GM10266 (cell line): ENCODE measurements around the gene ORC6.

ENCODE experiments used
- DNase-seq: peaks from one replicate; pipeline ENCODE4 v3.0.0; 2012; ENCODE audit errors: extremely low spot score
- CTCF ChIP-seq: IDR thresholded peaks from 2 replicates; pipeline ENCODE4 v1.5.1; 2012; ENCODE audit warnings: mild to moderate bottlenecking, low read depth; ENCODE audit not compliant: control insufficient read depth, insufficient read depth; ENCODE audit errors: missing control alignments

ORC6 gene, protein sequence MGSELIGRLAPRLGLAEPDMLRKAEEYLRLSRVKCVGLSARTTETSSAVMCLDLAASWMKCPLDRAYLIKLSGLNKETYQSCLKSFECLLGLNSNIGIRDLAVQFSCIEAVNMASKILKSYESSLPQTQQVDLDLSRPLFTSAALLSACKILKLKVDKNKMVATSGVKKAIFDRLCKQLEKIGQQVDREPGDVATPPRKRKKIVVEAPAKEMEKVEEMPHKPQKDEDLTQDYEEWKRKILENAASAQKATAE

GRCh38 chr16:46689365-46690280 is at the start of gene ORC6:
Gene ORC6, plus strand, starts transcription at chr16:46689659. Its CDS starts 47 bp downstream, at chr16:46689706.
- TF ChIP-seq CTCF, result peak; percentile 73
- DNase-seq, result peak; percentile 97

DNA sequence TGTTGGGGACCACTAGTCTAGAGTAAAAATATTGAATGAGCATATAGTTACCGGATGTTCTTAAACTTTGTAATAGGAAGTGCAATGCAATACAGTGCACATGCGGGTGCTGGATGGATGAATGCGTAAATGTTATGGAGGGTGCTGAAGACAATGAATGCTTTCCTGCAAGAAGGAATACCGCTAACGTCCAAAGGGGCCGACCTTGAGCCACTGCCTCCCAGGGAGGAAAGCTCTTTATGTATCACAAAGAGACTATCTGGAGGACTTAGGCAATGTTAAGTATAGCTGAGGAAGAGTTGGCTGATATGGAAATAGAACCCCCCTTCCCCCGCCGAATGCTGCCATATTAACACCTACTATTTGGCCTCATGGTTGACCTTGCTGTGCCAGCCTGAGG is 40.8 kb upstream of the ORC6 start:
- TF ChIP-seq CTCF, result no peak
- no peak for DNase-seq

- no peak for TF ChIP-seq CTCF
- no peak for DNase-seq
These were observed 39.7 kb upstream of the ORC6 start for GRCh38 chr16:46649588-46650253.

GRCh38 chr16:46650254-46650623 is 39.2 kb upstream of the ORC6 start:
- no peak for DNase-seq
- TF ChIP-seq CTCF, result no peak

GRCh38 chr16:46651305-46651704 is 38.2 kb upstream of the ORC6 start:
- no peak for TF ChIP-seq CTCF

DNA sequence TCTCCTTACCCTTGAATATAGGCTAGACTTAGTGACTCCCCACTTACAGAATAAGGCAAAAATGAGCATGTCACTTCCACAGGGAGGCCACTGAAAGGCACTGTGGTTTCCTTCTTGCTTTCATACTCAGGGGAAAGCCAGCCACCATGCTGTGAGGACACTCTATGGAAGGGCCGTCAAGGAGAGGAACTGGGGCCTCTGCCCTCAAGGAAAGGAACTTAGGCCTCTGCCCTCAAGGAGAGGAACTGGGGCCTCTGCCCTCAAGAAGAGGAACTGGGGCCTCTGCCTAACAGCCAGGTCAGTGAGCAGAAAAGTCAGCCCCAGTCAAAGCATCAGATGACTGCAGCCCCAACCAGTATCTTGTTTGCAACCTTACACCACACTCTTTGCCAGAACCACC is 30.5 kb upstream of the ORC6 start:
- TF ChIP-seq CTCF, result no peak
- peak; percentile 77 for DNase-seq

More at GRCh38 chr16:46651305-46651704, 38.2 kb upstream of the ORC6 start:
- no peak for DNase-seq
